NT2/D1 (cell line): Measurements from ENCODE around the gene NAV2.

Source experiments
- YY1 ChIP-seq: IDR thresholded peaks from 2 replicates; pipeline ENCODE4 v1.6.1; 2011; ENCODE audit not compliant: insufficient read length, insufficient read depth
- ZNF274 ChIP-seq: IDR thresholded peaks from 2 replicates; pipeline ENCODE4 v1.6.1; 2011; ENCODE audit warnings: mild to moderate bottlenecking, low read depth, low read length

- no peak for TF ChIP-seq ZNF274
- no peak for TF ChIP-seq YY1
Measured at GRCh38 chr11:20156280-20156875, 443.7 kb downstream of the NAV2 start.
